A673 (cell line): ENCODE results near the gene LOC101059915.
"Not testable (repeated sequence)": the region's sequence is repeated elsewhere in the genome, so short reads cannot be mapped to it uniquely, and the experiment has no call there.

Experiments used
- EZH2 ChIP-seq: fragments of 200-600 bp; sonication (generic); IDR thresholded peaks from 2 replicates; pipeline ENCODE4 v1.6.1; 2017; ENCODE audit warnings: borderline replicate concordance, low read depth, mild to moderate bottlenecking, mixed read lengths, antibody characterized with exemption, low read length; ENCODE audit not compliant: poor library complexity, severe bottlenecking
- TF ChIP-seq, protein P1 (sequence below): fragments of 300-800, 200-600 bp; sonication (generic); conservative IDR thresholded peaks from 2 replicates; pipeline ENCODE4 v1.5.1; 2017; ENCODE audit warnings: low read depth, mild to moderate bottlenecking, antibody characterized with exemption, low read length, moderate library complexity, mixed read lengths

DNA sequence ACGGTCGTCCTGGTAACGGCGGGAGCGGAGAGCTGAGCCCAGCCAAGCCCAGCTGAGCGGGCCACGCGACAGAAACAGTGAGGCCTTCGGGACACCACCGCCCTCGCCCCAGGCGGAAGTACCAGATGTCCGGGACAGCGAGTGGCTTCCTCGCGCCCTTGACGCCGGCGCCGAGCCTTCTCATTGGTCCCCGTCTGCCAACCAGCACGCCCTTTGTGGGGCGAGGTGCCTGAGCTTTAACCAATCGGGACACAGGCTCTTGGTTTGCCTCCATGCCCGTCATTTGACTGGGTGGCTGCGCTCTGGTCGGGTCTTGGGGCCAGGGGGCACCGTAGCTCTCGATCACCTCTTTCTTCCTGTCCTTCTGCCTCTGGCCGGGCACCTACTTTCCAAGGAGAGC, 50.8 kb downstream of the LOC101059915 start, which contains the start of gene CXorf49:
- TF ChIP-seq, protein P1, sequence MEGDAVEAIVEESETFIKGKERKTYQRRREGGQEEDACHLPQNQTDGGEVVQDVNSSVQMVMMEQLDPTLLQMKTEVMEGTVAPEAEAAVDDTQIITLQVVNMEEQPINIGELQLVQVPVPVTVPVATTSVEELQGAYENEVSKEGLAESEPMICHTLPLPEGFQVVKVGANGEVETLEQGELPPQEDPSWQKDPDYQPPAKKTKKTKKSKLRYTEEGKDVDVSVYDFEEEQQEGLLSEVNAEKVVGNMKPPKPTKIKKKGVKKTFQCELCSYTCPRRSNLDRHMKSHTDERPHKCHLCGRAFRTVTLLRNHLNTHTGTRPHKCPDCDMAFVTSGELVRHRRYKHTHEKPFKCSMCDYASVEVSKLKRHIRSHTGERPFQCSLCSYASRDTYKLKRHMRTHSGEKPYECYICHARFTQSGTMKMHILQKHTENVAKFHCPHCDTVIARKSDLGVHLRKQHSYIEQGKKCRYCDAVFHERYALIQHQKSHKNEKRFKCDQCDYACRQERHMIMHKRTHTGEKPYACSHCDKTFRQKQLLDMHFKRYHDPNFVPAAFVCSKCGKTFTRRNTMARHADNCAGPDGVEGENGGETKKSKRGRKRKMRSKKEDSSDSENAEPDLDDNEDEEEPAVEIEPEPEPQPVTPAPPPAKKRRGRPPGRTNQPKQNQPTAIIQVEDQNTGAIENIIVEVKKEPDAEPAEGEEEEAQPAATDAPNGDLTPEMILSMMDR: not testable (repeated sequence)
- TF ChIP-seq EZH2: not testable (repeated sequence)
